ENCODE results near the gene TM4SF1.

TM4SF1 gene

GRCh38 chr3:149377408-149378364 lies at the start of gene TM4SF1:
TM4SF1 (minus strand) TSS chr3:149377649; CDS start chr3:149377547, 102 bp downstream.
- DNase-seq (ENCODE audit: low read depth in 2 of 2) = peak; percentile 60 to 63

GRCh38 chr3:149426325-149426724 lies 48.9 kb upstream of the TM4SF1 start:
- no peak for DNase-seq (ENCODE audit: low read depth in 2 of 2)

- no peak for DNase-seq (ENCODE audit: low read depth in 2 of 2)
Observed at GRCh38 chr3:149424918-149425317, 47.5 kb upstream of the TM4SF1 start.

GRCh38 chr3:149421764-149422163 lies 44.3 kb upstream of the TM4SF1 start:
- no peak for DNase-seq (ENCODE audit: low read depth in 2 of 2)

GRCh38 chr3:149419816-149420215 lies 42.4 kb upstream of the TM4SF1 start:
- no peak for DNase-seq (ENCODE audit: low read depth in 2 of 2)

GRCh38 chr3:149417727-149418126 lies 40.3 kb upstream of the TM4SF1 start:
- no peak for DNase-seq (ENCODE audit: low read depth in 2 of 2)

- DNase-seq (ENCODE audit: low read depth in 2 of 2) = no peak
Observed at GRCh38 chr3:149417174-149417573, 39.7 kb upstream of the TM4SF1 start.

GRCh38 chr3:149415484-149415883 lies 38.0 kb upstream of the TM4SF1 start:
- DNase-seq (ENCODE audit: low read depth in 2 of 2) = no peak

- no peak for DNase-seq (ENCODE audit: low read depth in 2 of 2)
Observed at GRCh38 chr3:149414557-149415231, 37.2 kb upstream of the TM4SF1 start.

GRCh38 chr3:149411583-149411982 lies 34.1 kb upstream of the TM4SF1 start:
- no peak for DNase-seq (ENCODE audit: low read depth in 2 of 2)

GRCh38 chr3:149409351-149409750 lies 31.9 kb upstream of the TM4SF1 start:
- no peak for DNase-seq (ENCODE audit: low read depth in 2 of 2)

GRCh38 chr3:149407898-149408297 lies 30.4 kb upstream of the TM4SF1 start:
- peak in 1 of 2 experiments; percentile 13 for DNase-seq (ENCODE audit: low read depth in 2 of 2)

GRCh38 chr3:149406244-149406752 lies 28.8 kb upstream of the TM4SF1 start:
- DNase-seq (ENCODE audit: low read depth in 2 of 2) = no peak

- DNase-seq (ENCODE audit: low read depth in 2 of 2) = no peak
Observed at GRCh38 chr3:149403443-149403842, 26.0 kb upstream of the TM4SF1 start.

- no peak for DNase-seq (ENCODE audit: low read depth in 2 of 2)
Observed at GRCh38 chr3:149402481-149402880, 25.0 kb upstream of the TM4SF1 start.

- DNase-seq (ENCODE audit: low read depth in 2 of 2) = no peak
Observed at GRCh38 chr3:149401926-149402310, 24.5 kb upstream of the TM4SF1 start.

- no peak for DNase-seq (ENCODE audit: low read depth in 2 of 2)
Observed at GRCh38 chr3:149401212-149401925, 23.9 kb upstream of the TM4SF1 start.

- no peak for DNase-seq (ENCODE audit: low read depth in 2 of 2)
Observed at GRCh38 chr3:149400645-149401044, 23.2 kb upstream of the TM4SF1 start.

GRCh38 chr3:149398296-149398695 lies 20.8 kb upstream of the TM4SF1 start:
- no peak for DNase-seq (ENCODE audit: low read depth in 2 of 2)

- no peak for DNase-seq (ENCODE audit: low read depth in 2 of 2)
Observed at GRCh38 chr3:149397528-149397927, 20.1 kb upstream of the TM4SF1 start.

- DNase-seq (ENCODE audit: low read depth in 2 of 2) = no peak
Observed at GRCh38 chr3:149396476-149396875, 19.0 kb upstream of the TM4SF1 start.
